ENCODE data around the gene ADARB2.

The ADARB2 gene

GRCh38 chr10:1155791-1156615 lies 581.3 kb downstream of the ADARB2 start:
- Histone ChIP-seq H3K4me3 (replicated peaks; ENCODE audit: insufficient read depth, low read length) (no peak overlapping the region), H3K27ac (replicated peaks) (no peak overlapping the region), H3K27me3 (ENCODE audit: insufficient read depth, poor library complexity, severe bottlenecking) (no peaks in the 10 kb centered on the region)
- TF ChIP-seq REST (IDR thresholded peaks at IDR 0.05; ENCODE audit: insufficient replicate concordance, low read depth): no peak
- no peak for TF ChIP-seq GABPA (IDR thresholded peaks at IDR 0.05; ENCODE audit: low read depth)
- TF ChIP-seq POLR2AphosphoS5 (IDR thresholded peaks at IDR 0.05; ENCODE audit: low read depth): no peak
- TF ChIP-seq CTCF (IDR thresholded peaks at IDR 0.05; ENCODE audit: insufficient read depth, low read length): no peak
- no peak for DNase-seq (ENCODE audit: low read depth in 1 of 2, low spot score in 1 of 2)

- DNase-seq (ENCODE audit: low read depth in 1 of 2, low spot score in 1 of 2): no peak
- TF ChIP-seq GABPA (IDR thresholded peaks at IDR 0.05; ENCODE audit: low read depth) (no peak), SPI1 (IDR thresholded peaks at IDR 0.05; ENCODE audit: borderline replicate concordance, low read depth) (no peak), POLR2AphosphoS5 (IDR thresholded peaks at IDR 0.05; ENCODE audit: low read depth) (no peak), CTCF (IDR thresholded peaks at IDR 0.05; ENCODE audit: insufficient read depth, low read length) (no peak), REST (IDR thresholded peaks at IDR 0.05; ENCODE audit: insufficient replicate concordance, low read depth) (no peak)
- no peak overlapping the region for H3K4me3 ChIP-seq (replicated peaks; ENCODE audit: insufficient read depth, low read length)
- no peak overlapping the region for H3K27ac ChIP-seq (replicated peaks)
- no peaks in the 10 kb centered on the region for H3K27me3 ChIP-seq (ENCODE audit: insufficient read depth, poor library complexity, severe bottlenecking)
Observed at GRCh38 chr10:1154531-1155295, 582.6 kb downstream of the ADARB2 start.

- no peak overlapping the region for H3K4me3 ChIP-seq (replicated peaks; ENCODE audit: insufficient read depth, low read length)
- H3K27ac ChIP-seq (replicated peaks): no peak overlapping the region
- H3K27me3 ChIP-seq (ENCODE audit: insufficient read depth, poor library complexity, severe bottlenecking): no peaks in the 10 kb centered on the region
- DNase-seq (ENCODE audit: low read depth in 1 of 2, low spot score in 1 of 2): no peak
- no peak for TF ChIP-seq GABPA (IDR thresholded peaks at IDR 0.05; ENCODE audit: low read depth)
- TF ChIP-seq SPI1 (IDR thresholded peaks at IDR 0.05; ENCODE audit: borderline replicate concordance, low read depth): no peak
- no peak for TF ChIP-seq REST (IDR thresholded peaks at IDR 0.05; ENCODE audit: insufficient replicate concordance, low read depth)
- TF ChIP-seq CTCF (IDR thresholded peaks at IDR 0.05; ENCODE audit: insufficient read depth, low read length): no peak
- no peak for TF ChIP-seq POLR2AphosphoS5 (IDR thresholded peaks at IDR 0.05; ENCODE audit: low read depth)
Observed at GRCh38 chr10:1153805-1154351, 583.4 kb downstream of the ADARB2 start.

Data from HL-60 (cell line).